Suprapubic skin (tissue), 4 donors: ENCODE measurements around the gene BNIP2. TPM values are rescaled to one million over a fixed set of nuclear protein-coding genes. Genes with fewer than 3 reads are reported as not detected.

Source experiments
- DNase-seq, 2 donors: peaks; one replicate each; pipeline ENCODE4 v3.0.0-alpha.2; 2019; ENCODE audit warnings: low spot score in 2 of 2
- H3K27ac ChIP-seq: fragments of 200-600 bp; sonication (generic); one replicate; pipeline ENCODE4 v1.5.1; 2019
- H3K27me3 ChIP-seq: fragments of 200-600 bp; sonication (generic); one replicate; pipeline ENCODE4 v1.5.1; 2019
- H3K36me3 ChIP-seq: fragments of 200-600 bp; sonication (generic); one replicate; pipeline ENCODE4 v1.5.1; 2019
- H3K4me1 ChIP-seq: fragments of 200-600 bp; sonication (generic); one replicate; pipeline ENCODE4 v1.5.1; 2019
- H3K4me3 ChIP-seq: fragments of 200-600 bp; sonication (generic); one replicate; pipeline ENCODE4 v1.5.1; 2019; ENCODE audit warnings: mild to moderate bottlenecking
- H3K9me3 ChIP-seq: fragments of 200-600 bp; sonication (generic); one replicate; pipeline ENCODE4 v1.5.1; 2019
- CTCF ChIP-seq, 2 donors: fragments of 200-600 bp in 1 of 2; fragments of 450-650 bp in 1 of 2; sonication (generic) in 1 of 2; IDR thresholded peaks; one replicate each; pipeline ENCODE4 v1.5.1; 2016 to 2019; ENCODE audit warnings: antibody characterized with exemption in 2 of 2, mild to moderate bottlenecking in 1 of 2, moderate library complexity in 1 of 2
- EP300 ChIP-seq: sonication (generic); formaldehyde crosslinking; IDR thresholded peaks from one replicate; pipeline ENCODE4 v1.6.1; 2017; ENCODE audit warnings: antibody characterized with exemption
- POLR2A ChIP-seq, 2 donors: fragments of 450-650 bp; IDR thresholded peaks; one replicate each; pipeline ENCODE4 v1.6.1; 2017; ENCODE audit warnings: antibody characterized with exemption in 2 of 2, mild to moderate bottlenecking in 2 of 2, moderate library complexity in 2 of 2
- POLR2AphosphoS5 ChIP-seq, 3 donors: sonication (generic); formaldehyde crosslinking; IDR thresholded peaks; one replicate each; pipeline ENCODE4 v1.6.1; 2017; ENCODE audit warnings: antibody characterized with exemption in 3 of 3
- WGBS: methylation state at CpG from one replicate; pipeline ENCODE4 v1.1.5; 2018; 5-methylcytosine and 5-hydroxymethylcytosine counted together
- total RNA-seq, 4 donors: library from RNA; depleted of rRNA; stranded (reverse); fragments of >200 nt; gene quantifications; one replicate each; pipeline ENCODE4 v1.1.0, GENCODE V29; 2016

BNIP2 gene
- total RNA-seq, 4 donors from 2014 or later, result 95.4 to 146 (median 114) TPM

GRCh38 chr15:59615661-59616060 lies 73.5 kb downstream of the BNIP2 start:
- no peak for DNase-seq
- no peaks in the 10 kb centered on the region for H3K36me3 ChIP-seq
- no peak for TF ChIP-seq EP300
- no peak for TF ChIP-seq POLR2AphosphoS5 (IDR thresholded peaks at IDR 0.05)
- TF ChIP-seq POLR2A (IDR thresholded peaks at IDR 0.05), result no peak
- no peak for TF ChIP-seq CTCF (IDR thresholded peaks at IDR 0.05)
- H3K27ac ChIP-seq, result no peak overlapping the region
- H3K27me3 ChIP-seq, result peaks cover 9% of the 10 kb centered on the region
- peaks cover 2% of the 10 kb centered on the region for H3K4me1 ChIP-seq
- WGBS, result 95% methylated on average over 5 of the region's 5 CpGs
- H3K9me3 ChIP-seq, result no peaks in the 10 kb centered on the region
- no peak overlapping the region for H3K4me3 ChIP-seq

GRCh38 chr15:59614153-59614552 lies 75.0 kb downstream of the BNIP2 start:
- Histone ChIP-seq H3K9me3 (no peaks in the 10 kb centered on the region), H3K4me3 (no peak overlapping the region), H3K27ac (no peak overlapping the region), H3K27me3 (peaks cover 9% of the 10 kb centered on the region), H3K4me1 (peaks cover 2% of the 10 kb centered on the region), H3K36me3 (no peaks in the 10 kb centered on the region)
- no peak for TF ChIP-seq POLR2A (IDR thresholded peaks at IDR 0.05)
- TF ChIP-seq CTCF (IDR thresholded peaks at IDR 0.05), result no peak
- TF ChIP-seq EP300, result no peak
- no peak for TF ChIP-seq POLR2AphosphoS5 (IDR thresholded peaks at IDR 0.05)
- 87% methylated on average over 7 of the region's 7 CpGs for WGBS
- no peak for DNase-seq

- Histone ChIP-seq H3K9me3 (no peaks in the 10 kb centered on the region), H3K4me1 (peaks cover 2% of the 10 kb centered on the region), H3K4me3 (no peak within 1 kb of the TSS), H3K27ac (no peak within 1 kb of the TSS), H3K27me3 (peaks cover 7% of the 10 kb centered on the region), H3K36me3 (no peaks in the 10 kb centered on the region)
- TF ChIP-seq CTCF (IDR thresholded peaks at IDR 0.05) (no peak), POLR2A (IDR thresholded peaks at IDR 0.05) (no peak), POLR2AphosphoS5 (IDR thresholded peaks at IDR 0.05) (no peak), EP300 (no peak)
- no peak for DNase-seq
- WGBS, result 79% methylated on average over 8 of the region's 8 CpGs
Observed at GRCh38 chr15:59611276-59612260, 77.6 kb downstream of the BNIP2 start, which contains the start of gene GCNT3. GCNT3 (plus strand) TSS chr15:59611783; CDS start chr15:59618239, 6,456 bp downstream.

- TF ChIP-seq CTCF (IDR thresholded peaks at IDR 0.05) (no peak), POLR2A (IDR thresholded peaks at IDR 0.05) (no peak)
- WGBS, result 91% methylated on average over 7 of the region's 7 CpGs
- Histone ChIP-seq H3K4me1 (peaks cover 2% of the 10 kb centered on the region), H3K27ac (no peak overlapping the region), H3K36me3 (no peaks in the 10 kb centered on the region), H3K9me3 (no peaks in the 10 kb centered on the region), H3K4me3 (no peak overlapping the region), H3K27me3 (peaks cover 3% of the 10 kb centered on the region)
- no peak for DNase-seq
Observed at GRCh38 chr15:59609730-59610712, 79.1 kb downstream of the BNIP2 start.

Other genes starting within 250 kb of the BNIP2 start
- under 1 TPM in 2 of 4 donors, not detected in 2; 0.13 to 0.23 TPM for gene GCNT3, start 77.5 kb downstream of the BNIP2 start, total RNA-seq
- 10 to 100 TPM in 3 of 4 donors, 1 to 10 TPM in 1; 7.7 to 26.5 (median 15.4) TPM for gene GTF2A2, start 31.8 kb downstream of the BNIP2 start, total RNA-seq